ENCODE data around the gene MACROD2.

The MACROD2 gene

GRCh38 chr20:14470231-14470899, 475.0 kb downstream of the MACROD2 start:
- DNase-seq (ENCODE audit: low read depth), result no peak

- DNase-seq (ENCODE audit: low read depth), result no peak
Measured at GRCh38 chr20:14470977-14471661, 475.8 kb downstream of the MACROD2 start.

GRCh38 chr20:14477125-14477524, 481.8 kb downstream of the MACROD2 start:
- DNase-seq (ENCODE audit: low read depth), result peak; percentile 59

GRCh38 chr20:14478126-14478525, 482.8 kb downstream of the MACROD2 start:
- no peak for DNase-seq (ENCODE audit: low read depth)

GRCh38 chr20:14481863-14482262, 486.5 kb downstream of the MACROD2 start:
- peak; percentile 79 for DNase-seq (ENCODE audit: low read depth)

GRCh38 chr20:14488212-14488611, 492.9 kb downstream of the MACROD2 start:
- DNase-seq (ENCODE audit: low read depth), result no peak

- DNase-seq (ENCODE audit: low read depth), result no peak
Measured at GRCh38 chr20:14488756-14489479, 493.6 kb downstream of the MACROD2 start.

GRCh38 chr20:14489544-14489943, 494.2 kb downstream of the MACROD2 start:
- DNase-seq (ENCODE audit: low read depth), result no peak

GRCh38 chr20:14491436-14491835, 496.1 kb downstream of the MACROD2 start:
- no peak for DNase-seq (ENCODE audit: low read depth)

- no peak for DNase-seq (ENCODE audit: low read depth)
Measured at GRCh38 chr20:14493408-14493807, 498.1 kb downstream of the MACROD2 start.

- DNase-seq (ENCODE audit: low read depth), result no peak
Measured at GRCh38 chr20:14494355-14494754, 499.0 kb downstream of the MACROD2 start.

GRCh38 chr20:14495066-14495465, 499.8 kb downstream of the MACROD2 start:
- DNase-seq (ENCODE audit: low read depth), result no peak

- DNase-seq (ENCODE audit: low read depth), result no peak
Measured at GRCh38 chr20:14497004-14497403, 501.7 kb downstream of the MACROD2 start.

- no peak for DNase-seq (ENCODE audit: low read depth)
Measured at GRCh38 chr20:14498772-14499171, 503.5 kb downstream of the MACROD2 start.

- DNase-seq (ENCODE audit: low read depth), result no peak
Measured at GRCh38 chr20:14505476-14505875, 510.2 kb downstream of the MACROD2 start.

- DNase-seq (ENCODE audit: low read depth), result no peak
Measured at GRCh38 chr20:14507711-14508110, 512.4 kb downstream of the MACROD2 start.

- no peak for DNase-seq (ENCODE audit: low read depth)
Measured at GRCh38 chr20:14510341-14510740, 515.0 kb downstream of the MACROD2 start.

- DNase-seq (ENCODE audit: low read depth), result no peak
Measured at GRCh38 chr20:14512839-14513238, 517.5 kb downstream of the MACROD2 start.

- DNase-seq (ENCODE audit: low read depth), result no peak
Measured at GRCh38 chr20:14518648-14519047, 523.3 kb downstream of the MACROD2 start.

GRCh38 chr20:14521016-14521415, 525.7 kb downstream of the MACROD2 start:
- no peak for DNase-seq (ENCODE audit: low read depth)

- DNase-seq (ENCODE audit: low read depth), result peak; percentile 2
Measured at GRCh38 chr20:14521436-14521835, 526.1 kb downstream of the MACROD2 start.

- DNase-seq (ENCODE audit: low read depth), result no peak
Measured at GRCh38 chr20:14522595-14522994, 527.3 kb downstream of the MACROD2 start.

- DNase-seq (ENCODE audit: low read depth), result no peak
Measured at GRCh38 chr20:14523090-14523489, 527.8 kb downstream of the MACROD2 start.

Measured in iris pigment epithelial cell (primary cell).